GM19463 (cell line): ENCODE data around the gene PTPRD.
"Not testable (repeated sequence)": the region's sequence is repeated elsewhere in the genome, so short reads cannot be mapped to it uniquely, and the experiment has no call there.

Experiments used
- ATAC-seq: cut with Tn5 transposase; IDR thresholded peaks from one replicate; pipeline ENCODE4 v1.9.1; 2021; ENCODE audit warnings: mild to moderate bottlenecking, moderate library complexity; ENCODE audit not compliant: unreplicated experiment

The PTPRD gene

DNA sequence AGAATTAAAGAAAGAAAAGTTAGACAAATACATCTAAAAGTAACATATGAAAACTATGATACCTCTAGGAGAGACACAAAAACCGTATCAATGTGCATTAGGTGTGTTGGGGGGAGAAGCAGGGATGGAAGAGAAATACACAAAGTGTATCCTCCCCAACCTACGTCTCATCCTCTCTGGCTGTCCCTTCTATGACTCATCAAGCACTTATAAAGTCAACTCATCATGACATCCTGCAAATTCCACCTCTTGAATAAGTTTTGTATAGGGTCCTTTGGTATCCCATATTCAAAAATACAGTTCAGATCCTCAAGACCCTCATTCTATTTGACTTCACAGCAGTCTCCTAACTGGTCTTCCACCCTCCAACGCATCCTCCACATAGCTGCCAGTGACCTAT is 1895.7 kb downstream of the PTPRD start:
- ATAC-seq = no peak

DNA sequence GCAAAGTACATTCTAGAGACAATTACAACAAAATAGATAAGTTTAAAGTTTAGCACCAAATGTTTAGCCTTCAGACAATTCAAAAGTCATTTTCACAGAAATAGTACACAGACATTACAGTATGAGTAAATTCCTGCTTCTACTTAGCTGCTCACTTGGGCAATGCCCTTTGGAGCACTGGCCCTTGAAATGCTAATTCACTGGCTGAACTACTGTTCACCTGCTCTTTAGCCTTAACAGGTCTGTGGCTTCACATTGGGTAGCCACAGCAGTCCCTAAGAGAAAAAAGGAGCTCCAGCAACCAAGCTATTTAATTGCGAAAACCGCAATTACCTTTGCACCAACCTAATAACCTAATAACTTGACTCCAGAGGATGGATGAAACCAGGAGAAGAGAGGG is 1897.0 kb downstream of the PTPRD start:
- ATAC-seq = no peak

GRCh38 chr9:8713811-8714165 is 1899.0 kb downstream of the PTPRD start:
- ATAC-seq = no peak

DNA sequence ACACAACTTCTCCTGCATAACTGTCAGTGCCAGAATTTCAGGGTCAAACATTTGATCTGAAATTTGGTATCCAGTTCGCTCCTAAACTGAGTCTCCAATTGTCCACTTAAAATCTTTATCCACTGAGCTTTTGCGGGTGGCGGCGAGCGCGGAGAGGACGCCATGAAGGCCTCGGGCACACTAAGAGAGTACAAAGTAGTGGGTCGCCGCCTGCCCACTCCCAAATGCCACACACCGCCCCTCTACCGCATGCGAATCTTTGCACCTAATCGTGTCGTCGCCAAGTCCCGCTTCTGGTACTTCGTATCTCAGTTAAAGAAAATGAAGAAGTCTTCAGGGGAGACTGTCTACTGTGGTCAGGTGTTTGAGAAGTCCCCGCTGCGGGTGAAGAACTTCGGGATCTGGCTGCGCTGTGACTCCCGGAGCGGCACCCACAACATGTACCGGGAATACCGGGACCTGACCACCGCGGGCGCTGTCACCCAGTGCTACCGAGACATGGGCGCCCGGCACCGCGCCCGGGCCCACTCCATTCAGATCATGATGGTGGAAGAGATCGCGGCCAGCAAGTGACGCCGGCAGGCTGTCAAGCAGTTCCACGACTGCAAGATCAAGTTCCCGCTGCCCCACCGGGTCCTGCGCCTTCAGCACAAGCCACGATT is 1899.5 kb downstream of the PTPRD start:
- no peak for ATAC-seq

- no peak for ATAC-seq
Measured at GRCh38 chr9:8709731-8710130, 1903.1 kb downstream of the PTPRD start.

GRCh38 chr9:8708728-8709127 is 1904.1 kb downstream of the PTPRD start:
- no peak for ATAC-seq

GRCh38 chr9:8706998-8707397 is 1905.8 kb downstream of the PTPRD start:
- no peak for ATAC-seq

- no peak for ATAC-seq
Measured at GRCh38 chr9:8706531-8706930, 1906.3 kb downstream of the PTPRD start.

DNA sequence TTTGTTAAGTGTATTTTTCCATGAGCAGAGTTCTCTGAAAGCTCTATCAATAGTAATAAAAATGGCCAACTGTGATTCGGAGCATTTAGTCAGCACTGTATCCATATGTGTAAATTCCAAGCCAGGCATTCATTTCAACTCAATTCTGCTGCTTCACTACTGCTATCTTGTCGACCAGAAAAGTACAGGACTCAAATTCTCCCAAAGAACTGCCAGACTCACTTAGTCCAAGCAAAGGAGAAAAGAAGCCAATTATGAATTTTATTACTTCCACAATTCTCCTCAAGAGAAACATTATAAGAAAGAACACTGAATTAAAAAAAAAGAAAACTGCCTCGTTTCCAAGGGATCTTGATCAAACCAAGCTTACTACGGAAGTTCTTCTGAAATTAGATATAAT is 1906.9 kb downstream of the PTPRD start:
- no peak for ATAC-seq

DNA sequence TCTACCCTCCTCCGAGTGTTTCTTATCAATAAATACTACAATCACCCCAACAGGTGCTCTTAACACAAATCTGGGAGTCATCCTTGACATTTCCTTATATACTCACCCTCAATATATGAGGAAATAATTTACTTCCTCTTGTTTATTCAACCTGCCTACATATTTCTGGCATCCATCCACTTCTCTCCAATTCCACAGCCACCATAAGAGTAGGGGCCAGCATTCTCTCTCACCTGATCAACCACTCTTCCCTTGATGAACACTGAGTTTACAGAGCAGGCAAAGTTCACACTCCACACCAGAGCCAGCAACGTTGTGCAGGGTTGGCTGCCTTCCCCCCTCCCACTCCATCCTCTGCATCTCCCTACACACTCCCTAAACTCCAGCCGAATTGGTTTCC is 1908.9 kb downstream of the PTPRD start:
- no peak for ATAC-seq

GRCh38 chr9:8701904-8702303 is 1910.9 kb downstream of the PTPRD start:
- ATAC-seq = no peak

DNA sequence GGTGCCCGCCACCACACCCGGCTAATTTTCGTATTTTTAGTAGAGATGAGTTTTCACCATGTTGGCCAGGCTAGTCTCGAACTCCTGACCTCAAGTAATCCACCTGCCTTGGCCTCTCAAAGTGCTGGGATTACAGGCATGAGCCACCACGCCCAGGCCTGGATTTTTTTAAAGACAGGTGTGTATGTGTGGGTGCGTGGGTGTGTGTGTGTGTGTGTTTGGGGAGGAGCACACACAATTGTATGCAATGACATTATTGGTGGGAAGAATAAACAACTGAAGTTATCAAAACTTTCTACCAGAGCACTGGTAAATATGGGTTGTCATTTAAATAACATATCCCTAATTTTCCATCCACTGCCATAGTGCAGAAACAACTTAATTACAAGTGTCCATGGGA is 1915.2 kb downstream of the PTPRD start:
- ATAC-seq = not testable (repeated sequence)

GRCh38 chr9:8696516-8696915 is 1916.3 kb downstream of the PTPRD start:
- ATAC-seq = no peak

GRCh38 chr9:8694983-8695588 is 1917.7 kb downstream of the PTPRD start:
- ATAC-seq = no peak

DNA sequence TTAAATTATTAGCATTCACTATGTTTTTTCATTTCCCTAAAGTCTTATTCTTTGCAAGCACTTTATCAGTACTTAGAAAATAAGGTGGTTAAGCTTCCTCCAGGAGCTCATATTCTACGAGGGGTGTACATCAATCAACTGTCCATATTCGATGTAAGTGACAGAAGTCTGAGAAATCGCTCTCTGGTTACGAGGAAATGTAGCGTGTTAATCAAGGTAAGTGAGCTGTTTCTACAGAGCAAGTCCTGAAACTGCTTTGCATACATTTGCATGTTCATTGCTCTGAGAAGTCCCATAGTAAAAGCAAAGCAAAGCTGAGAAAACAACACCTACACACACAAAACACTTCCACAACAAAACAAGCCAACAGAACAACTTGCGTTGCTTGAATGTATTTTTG is 1919.3 kb downstream of the PTPRD start:
- no peak for ATAC-seq

GRCh38 chr9:8686516-8686915 is 1926.3 kb downstream of the PTPRD start:
- ATAC-seq = no peak

DNA sequence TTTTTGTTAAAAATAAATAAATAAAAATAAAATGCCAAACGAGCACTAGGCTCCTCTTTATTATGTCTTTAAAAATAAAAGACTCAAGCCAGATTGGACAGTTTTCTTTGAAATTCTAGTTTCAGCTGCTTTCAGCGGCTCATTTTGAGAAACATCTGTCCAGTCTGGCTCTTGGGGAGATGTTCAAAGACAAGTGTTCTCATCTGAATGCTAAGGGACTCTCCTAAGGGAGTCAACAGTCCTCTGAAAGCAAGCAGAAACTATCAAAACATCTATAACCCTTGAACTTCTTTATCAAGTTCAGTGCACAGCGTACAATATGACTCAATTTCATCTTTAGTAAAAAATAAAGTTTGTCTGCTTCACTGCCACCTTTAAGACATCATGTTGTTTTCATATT is 1927.0 kb downstream of the PTPRD start:
- ATAC-seq = no peak

DNA sequence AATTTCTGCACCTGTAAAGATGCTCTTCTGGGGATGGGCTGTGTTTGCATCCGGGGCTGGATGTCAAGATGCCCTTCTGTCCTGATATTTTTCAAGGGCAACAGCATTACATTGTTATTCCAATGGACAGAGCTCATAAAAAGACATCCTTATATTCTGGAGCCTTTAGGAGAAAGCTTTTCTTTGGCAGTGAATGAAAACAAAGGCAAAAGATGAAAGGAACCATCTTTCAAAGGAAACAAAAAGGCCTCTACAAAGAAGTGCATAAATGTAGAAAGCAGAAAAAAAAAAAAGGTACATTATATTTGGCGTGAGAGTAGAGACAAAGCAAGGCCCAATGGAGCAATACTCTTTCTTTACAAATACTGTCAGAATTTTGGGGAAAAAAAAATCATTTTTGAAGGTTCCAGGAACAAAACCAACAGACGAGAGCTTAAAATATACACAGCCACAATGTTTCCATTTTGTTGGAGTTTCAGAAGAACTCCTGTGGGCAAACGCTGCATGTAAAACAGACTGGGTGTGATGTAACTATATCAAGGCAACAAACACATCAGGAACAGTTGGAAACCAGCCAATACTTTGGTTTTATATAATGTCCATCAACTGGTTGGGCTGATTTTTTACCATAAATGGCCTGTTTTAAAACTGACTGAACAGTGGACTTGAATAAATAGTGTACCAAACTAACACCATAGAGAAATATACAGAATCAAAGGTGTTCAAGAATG is 1927.7 kb downstream of the PTPRD start:
- no peak for ATAC-seq

DNA sequence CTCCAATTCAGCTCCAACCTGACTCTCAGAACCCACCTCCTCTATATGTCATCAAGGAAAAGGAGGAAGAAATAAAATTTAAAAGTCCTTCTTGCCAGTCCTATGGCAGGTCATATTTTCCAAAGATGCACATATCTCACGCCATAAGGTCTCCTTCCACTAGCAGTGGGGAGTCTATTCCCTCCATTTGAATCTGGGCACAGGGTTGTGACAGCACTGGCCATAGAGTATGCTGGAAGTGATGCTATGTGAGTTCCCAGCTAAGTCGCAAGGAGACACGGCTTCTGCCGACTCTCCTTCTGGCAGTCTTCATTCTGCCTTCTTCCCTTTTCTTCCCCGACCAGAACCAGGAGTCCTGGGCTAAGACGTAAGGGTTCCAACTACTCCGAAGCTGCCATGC is 1929.3 kb downstream of the PTPRD start:
- ATAC-seq = no peak

DNA sequence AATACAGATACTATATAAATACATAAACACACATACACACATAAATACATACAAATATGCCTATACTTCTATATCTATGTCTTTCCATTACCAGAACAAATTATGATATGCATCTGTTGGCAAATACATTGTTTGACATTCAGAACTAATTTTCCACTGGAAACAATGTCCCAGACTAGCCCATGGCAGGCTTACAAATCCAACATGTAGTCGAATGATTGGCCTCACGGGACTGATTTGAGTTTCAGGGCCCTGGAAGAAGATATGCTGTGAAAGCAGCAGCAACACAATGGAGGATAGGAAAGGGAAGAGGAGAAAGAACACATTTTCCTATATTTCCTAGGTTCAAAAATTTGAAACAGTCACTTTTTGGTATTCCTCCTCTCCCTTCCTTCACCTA is 1932.1 kb downstream of the PTPRD start:
- ATAC-seq = no peak

- ATAC-seq = no peak
Measured at GRCh38 chr9:8680157-8680556, 1932.6 kb downstream of the PTPRD start.

DNA sequence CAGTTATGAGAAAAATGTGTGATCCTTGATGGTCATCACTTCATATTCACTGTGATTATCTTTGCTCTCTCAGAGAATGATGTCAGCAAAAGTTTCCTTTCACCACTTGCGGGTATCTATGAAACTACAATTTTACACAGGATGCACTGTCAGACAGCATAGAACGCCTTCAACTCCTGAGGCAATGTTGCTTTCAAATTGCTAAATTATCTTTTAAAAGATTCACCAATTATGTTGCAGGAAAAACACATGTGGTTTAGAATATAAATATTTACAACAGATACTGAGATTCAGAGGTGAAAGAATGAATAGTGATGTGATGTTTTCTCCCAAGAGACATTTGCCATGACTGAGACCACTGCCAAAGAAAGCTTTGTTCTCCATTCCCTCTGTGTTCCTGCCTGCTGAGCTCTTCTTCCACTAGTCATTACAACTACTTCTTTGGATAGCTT is 1933.4 kb downstream of the PTPRD start:
- ATAC-seq = no peak
